CD14-positive monocyte (primary cell): ENCODE results near the gene DUSP19. TPM values are rescaled to one million over a fixed set of nuclear protein-coding genes. Genes with fewer than 3 reads are reported as not detected.

ENCODE experiments used
- DNase-seq, 3 donors: peaks; one replicate each; pipeline ENCODE4 v3.0.0-alpha.2; 2011 to 2022
- H2AFZ ChIP-seq: 2 replicates; pipeline ENCODE4 v1.6.0; 2012; ENCODE audit warnings: mild to moderate bottlenecking, low read depth, low read length, inconsistent platforms; ENCODE audit not compliant: insufficient read depth, poor library complexity, severe bottlenecking
- H3K27ac ChIP-seq, 2 donors: 1 replicate in 1 of 2; 2 replicates in 1 of 2; pipeline ENCODE4 v1.5.1; 2012 to 2013; ENCODE audit warnings: low read length in 2 of 2, control low read depth in 1 of 2, inconsistent platforms in 1 of 2, low read depth in 1 of 2, mild to moderate bottlenecking in 1 of 2
- H3K27me3 ChIP-seq, 2 donors: one replicate each; pipeline versions ENCODE4 v1.6.0 to v1.6.1; 2011 to 2013; ENCODE audit warnings: low read length in 2 of 2; ENCODE audit not compliant: control insufficient read depth in 2 of 2, insufficient read depth in 2 of 2
- H3K36me3 ChIP-seq, 2 donors: replicated peaks in 1 of 2; 1 replicate in 1 of 2; 2 replicates in 1 of 2; pipeline versions ENCODE4 v1.5.1 to v1.6.1; 2012 to 2013; ENCODE audit warnings: low read length in 2 of 2, control low read depth in 1 of 2, inconsistent platforms in 1 of 2, mild to moderate bottlenecking in 1 of 2; ENCODE audit not compliant: insufficient read depth in 2 of 2, control insufficient read depth in 1 of 2
- H3K4me1 ChIP-seq, 2 donors: 1 replicate in 1 of 2; 2 replicates in 1 of 2; pipeline versions ENCODE4 v1.5.1 to v1.6.1; 2012 to 2013; ENCODE audit warnings: low read length in 2 of 2, control low read depth in 1 of 2, inconsistent platforms in 1 of 2, mild to moderate bottlenecking in 1 of 2, moderate library complexity in 1 of 2; ENCODE audit not compliant: insufficient read depth in 2 of 2, control insufficient read depth in 1 of 2
- H3K4me2 ChIP-seq: replicated peaks from 2 replicates; pipeline ENCODE3; 2012; ENCODE audit warnings: low read length, moderate library complexity, mild to moderate bottlenecking; ENCODE audit not compliant: poor library complexity, severe bottlenecking; ENCODE audit errors: extremely low read depth
- H3K4me3 ChIP-seq, 3 experiments: fragments of 200-600 bp in 1 of 3; sonication (generic) in 1 of 3; replicated peaks in 1 of 3; 1 replicate in 2 of 3; 2 replicates in 1 of 3; pipeline ENCODE4 v1.5.1; 2011 to 2013; ENCODE audit warnings: low read length in 3 of 3, mild to moderate bottlenecking in 3 of 3, control low read depth in 2 of 3, low read depth in 2 of 3, inconsistent platforms in 1 of 3, moderate library complexity in 1 of 3
- H3K79me2 ChIP-seq: 2 replicates; pipeline ENCODE4 v1.6.0; 2012; ENCODE audit warnings: mild to moderate bottlenecking, control low read depth, inconsistent platforms, low read length, moderate library complexity; ENCODE audit not compliant: insufficient read depth
- H3K9ac ChIP-seq: 2 replicates; pipeline ENCODE4 v1.6.0; 2017; ENCODE audit warnings: low read length, mild to moderate bottlenecking; ENCODE audit not compliant: insufficient read depth, poor library complexity, severe bottlenecking
- H3K9me3 ChIP-seq, 2 donors: replicated peaks in 1 of 2; 1 replicate in 1 of 2; 2 replicates in 1 of 2; pipeline versions ENCODE4 v1.5.1 to v1.6.1; 2012 to 2013; ENCODE audit warnings: low read length in 2 of 2, control low read depth in 1 of 2; ENCODE audit not compliant: control insufficient read depth in 1 of 2, insufficient read depth in 1 of 2
- H4K20me1 ChIP-seq: 2 replicates; pipeline ENCODE4 v1.6.0; 2012; ENCODE audit warnings: mild to moderate bottlenecking, low read length, control low read depth, moderate library complexity; ENCODE audit not compliant: insufficient read depth
- H3K27ac Mint-ChIP-seq, 7 donors: one replicate each; pipeline ENCODE4 v1.8.0; 2020; ENCODE audit warnings: mild to moderate bottlenecking in 7 of 7, mixed read lengths in 7 of 7, moderate library complexity in 6 of 7, inconsistent platforms in 2 of 7
- H3K27me3 Mint-ChIP-seq, 3 donors: one replicate each; pipeline ENCODE4 v1.8.0; 2021 to 2022; ENCODE audit warnings: low read depth in 3 of 3, mild to moderate bottlenecking in 3 of 3, mixed read lengths in 3 of 3, moderate library complexity in 3 of 3, inconsistent platforms in 1 of 3
- H3K36me3 Mint-ChIP-seq, 2 donors: one replicate each; pipeline ENCODE4 v1.8.0; 2020; ENCODE audit warnings: mixed read lengths in 2 of 2, inconsistent platforms in 1 of 2, mild to moderate bottlenecking in 1 of 2
- H3K4me1 Mint-ChIP-seq: one replicate; pipeline ENCODE4 v1.8.0; 2020; ENCODE audit warnings: mild to moderate bottlenecking, mixed read lengths
- H3K4me3 Mint-ChIP-seq, 2 donors: one replicate each; pipeline ENCODE4 v1.8.0; 2020; ENCODE audit warnings: mild to moderate bottlenecking in 2 of 2, mixed read lengths in 2 of 2, moderate library complexity in 1 of 2
- H3K9me3 Mint-ChIP-seq, 7 donors: one replicate each; pipeline ENCODE4 v1.8.0; 2020 to 2022; ENCODE audit warnings: mixed read lengths in 7 of 7, mild to moderate bottlenecking in 6 of 7, moderate library complexity in 6 of 7, inconsistent platforms in 2 of 7
- CTCF ChIP-seq: fragments of 200-600 bp; IDR thresholded peaks from one replicate; pipeline ENCODE4 v1.8.0; 2022; ENCODE audit warnings: antibody characterized with exemption, mild to moderate bottlenecking
- WGBS: methylation state at CpG from one replicate; pipeline ENCODE4 v1.1.5; 2013; ENCODE audit warnings: missing lambda C conversion rate; ENCODE audit not compliant: insufficient coverage; 5-methylcytosine and 5-hydroxymethylcytosine counted together
- intact Hi-C, 2 donors: fragments of 100-400 bp; cut with micrococcal nuclease; formaldehyde crosslinking; loops; one replicate each; pipeline versions ENCODE4 v1.15.0 to v1.15.1; 2023
- polyA plus RNA-seq, 3 donors: library from polyadenylated mRNA; depleted of rRNA in 1 of 3; unstranded in 2 of 3; stranded (reverse) in 1 of 3; fragments of 300-500 nt in 2 of 3; fragments of >200 nt in 1 of 3; fragmentation: Illumina TruSeq in 2 of 3; gene quantifications; 1 replicate in 2 of 3; 2 replicates in 1 of 3; pipeline ENCODE4 v1.2.3, GENCODE V29; 2012 to 2021

Gene DUSP19
- polyA plus RNA-seq, 3 donors: 0.13 to 0.30 (median 0.25) TPM

GRCh38 chr2:183079139-183079775 lies 710 bp downstream of the DUSP19 start:
- H3K27me3 ChIP-seq: peaks cover 26 to 28% of the 10 kb centered on the region in 2 donors
- H4K20me1 ChIP-seq: no peaks in the 10 kb centered on the region
- H3K4me1 ChIP-seq: peaks cover 8 to 17% of the 10 kb centered on the region in 2 donors
- intact Hi-C loops: no loop called here
- H3K9me3 Mint-ChIP-seq: no peaks in the 10 kb centered on the region
- no peaks in the 10 kb centered on the region for H3K36me3 ChIP-seq
- peaks cover 5 to 21% (median 17%) of the 10 kb centered on the region in 3 donors for H3K27me3 Mint-ChIP-seq
- no peak overlapping the region for H3K27ac Mint-ChIP-seq
- H3K4me1 Mint-ChIP-seq: peaks cover 15% of the 10 kb centered on the region
- peak overlapping the region; percentile 96 for H2AFZ ChIP-seq
- H3K4me3 ChIP-seq: peak overlapping the region; percentile 70 to 97 (median 96)
- no peak for TF ChIP-seq CTCF
- H3K9me3 ChIP-seq: no peaks in the 10 kb centered on the region
- 16% methylated on average over 7 of the region's 13 CpGs for WGBS
- H3K4me2 ChIP-seq: peak overlapping the region; percentile 88
- no peaks in the 10 kb centered on the region for H3K79me2 ChIP-seq
- peak in 1 of 3 donors; percentile 3 for DNase-seq
- H3K36me3 Mint-ChIP-seq: no peaks in the 10 kb centered on the region
- H3K27ac ChIP-seq: peak overlapping the region in 1 of 2 donors; percentile 30
- H3K4me3 Mint-ChIP-seq: peak overlapping the region; percentile 96 to 98
- H3K9ac ChIP-seq: peak overlapping the region; percentile 57

- Histone ChIP-seq H3K79me2 (no peaks in the 10 kb centered on the region), H4K20me1 (no peaks in the 10 kb centered on the region), H2AFZ (no peak overlapping the region), H3K9me3 (no peaks in the 10 kb centered on the region), H3K4me1 (peaks cover 8 to 17% of the 10 kb centered on the region in 2 donors), H3K36me3 (no peaks in the 10 kb centered on the region), H3K4me3 (no peak overlapping the region), H3K27ac (no peak overlapping the region), H3K4me2 (no peak overlapping the region), H3K27me3 (peaks cover 7 to 10% of the 10 kb centered on the region in 2 donors), H3K9ac (no peak overlapping the region)
- no peak for TF ChIP-seq CTCF
- WGBS: no CpG with 5 or more reads among the region's 1 CpG
- peaks cover 5 to 18% (median 17%) of the 10 kb centered on the region in 3 donors for H3K27me3 Mint-ChIP-seq
- no peaks in the 10 kb centered on the region for H3K36me3 Mint-ChIP-seq
- no peaks in the 10 kb centered on the region for H3K9me3 Mint-ChIP-seq
- no peak overlapping the region for H3K4me3 Mint-ChIP-seq
- H3K27ac Mint-ChIP-seq: no peak overlapping the region
- intact Hi-C loops: no loop called here
- DNase-seq: no peak
- peaks cover 15% of the 10 kb centered on the region for H3K4me1 Mint-ChIP-seq
Observed at GRCh38 chr2:183081911-183082310, 3.4 kb downstream of the DUSP19 start.
